ENCODE results near the gene PTPN9.
"Not testable (repeated sequence)": the region's sequence is repeated elsewhere in the genome, so short reads cannot be mapped to it uniquely, and the experiment has no call there.

Gene PTPN9

GRCh38 chr15:75561888-75562287, 17.2 kb downstream of the PTPN9 start:
- TF ChIP-seq ZNF565 (CRISPR knock-in tag; conservative IDR thresholded peaks at IDR 0.05; ENCODE audit: low read depth) (no peak), RARB (CRISPR knock-in tag; IDR thresholded peaks at IDR 0.05) (no peak), CSDC2 (CRISPR knock-in tag; IDR thresholded peaks at IDR 0.05) (no peak), ARNTL (CRISPR knock-in tag; IDR thresholded peaks at IDR 0.05; ENCODE audit: borderline replicate concordance, low read depth) (no peak), ZNF8 (CRISPR knock-in tag; IDR thresholded peaks at IDR 0.05) (no peak), TCF4 (CRISPR knock-in tag; IDR thresholded peaks at IDR 0.05; ENCODE audit: borderline replicate concordance) (no peak), POU6F1 (CRISPR knock-in tag; IDR thresholded peaks at IDR 0.05; ENCODE audit: borderline replicate concordance, low read depth) (no peak), SNAI2 (CRISPR knock-in tag; IDR thresholded peaks at IDR 0.05) (no peak), ZNF70 (CRISPR knock-in tag; IDR thresholded peaks at IDR 0.05) (no peak), ISL1 (CRISPR knock-in tag; IDR thresholded peaks at IDR 0.05) (no peak), CREB5 (CRISPR knock-in tag; IDR thresholded peaks at IDR 0.05; ENCODE audit: low read depth) (no peak), CSRNP3 (CRISPR knock-in tag; IDR thresholded peaks at IDR 0.05) (no peak), PPARA (CRISPR knock-in tag; IDR thresholded peaks at IDR 0.05; ENCODE audit: borderline replicate concordance) (no peak), GLIS3 (CRISPR knock-in tag; IDR thresholded peaks at IDR 0.05) (no peak), ZFP30 (CRISPR knock-in tag; IDR thresholded peaks at IDR 0.05) (no peak)

GRCh38 chr15:75559360-75559759, 19.8 kb downstream of the PTPN9 start:
- ATAC-seq = not testable (repeated sequence)

More at GRCh38 chr15:75561888-75562287, 17.2 kb downstream of the PTPN9 start:
- ATAC-seq = no peak

- not testable (repeated sequence) for ATAC-seq
Measured at GRCh38 chr15:75558955-75559354, 20.2 kb downstream of the PTPN9 start.

DNA sequence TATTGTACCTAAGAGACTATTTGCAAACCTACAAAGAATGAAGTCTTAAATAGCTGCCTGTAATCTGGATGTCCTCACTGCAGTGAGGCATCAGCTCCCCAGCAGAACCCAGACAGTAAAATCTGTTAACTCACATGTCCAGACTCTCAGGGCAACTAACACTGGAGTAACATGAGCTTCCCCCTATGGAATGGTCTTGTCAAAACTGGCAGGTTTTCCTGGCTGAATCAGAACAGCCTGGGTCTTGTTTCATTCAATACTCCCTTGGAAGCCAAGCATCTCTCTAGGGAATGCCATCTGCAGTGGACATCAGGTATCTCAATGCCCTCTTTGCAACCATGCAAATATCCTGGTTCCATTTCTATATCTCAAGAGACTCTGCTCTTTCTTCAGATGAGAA, 24.4 kb downstream of the PTPN9 start:
- peak; percentile 96 for ATAC-seq
- TF ChIP-seq SNAI2 (CRISPR knock-in tag; IDR thresholded peaks at IDR 0.05) (no peak), ZNF8 (CRISPR knock-in tag; IDR thresholded peaks at IDR 0.05) (no peak), CSRNP3 (CRISPR knock-in tag; IDR thresholded peaks at IDR 0.05) (no peak), TCF4 (CRISPR knock-in tag; IDR thresholded peaks at IDR 0.05; ENCODE audit: borderline replicate concordance) (no peak)

GRCh38 chr15:75553659-75554058, 25.5 kb downstream of the PTPN9 start:
- no peak for ATAC-seq
- TF ChIP-seq OSR1 (CRISPR knock-in tag; IDR thresholded peaks at IDR 0.05) (no peak), BACH2 (CRISPR knock-in tag; IDR thresholded peaks at IDR 0.05; ENCODE audit: borderline replicate concordance) (no peak), SNAI2 (CRISPR knock-in tag; IDR thresholded peaks at IDR 0.05) (no peak), RARB (CRISPR knock-in tag; IDR thresholded peaks at IDR 0.05) (no peak), ISL1 (CRISPR knock-in tag; IDR thresholded peaks at IDR 0.05) (no peak), ARNTL (CRISPR knock-in tag; IDR thresholded peaks at IDR 0.05; ENCODE audit: borderline replicate concordance, low read depth) (no peak), ZNF70 (CRISPR knock-in tag; IDR thresholded peaks at IDR 0.05) (no peak), POU6F1 (CRISPR knock-in tag; IDR thresholded peaks at IDR 0.05; ENCODE audit: borderline replicate concordance, low read depth) (no peak), ZNF8 (CRISPR knock-in tag; IDR thresholded peaks at IDR 0.05) (no peak), ESRRG (CRISPR knock-in tag; IDR thresholded peaks at IDR 0.05) (no peak), CREB5 (CRISPR knock-in tag; IDR thresholded peaks at IDR 0.05; ENCODE audit: low read depth) (no peak), ZNF565 (CRISPR knock-in tag; conservative IDR thresholded peaks at IDR 0.05; ENCODE audit: low read depth) (no peak)
- TF ChIP-seq, protein P1, sequence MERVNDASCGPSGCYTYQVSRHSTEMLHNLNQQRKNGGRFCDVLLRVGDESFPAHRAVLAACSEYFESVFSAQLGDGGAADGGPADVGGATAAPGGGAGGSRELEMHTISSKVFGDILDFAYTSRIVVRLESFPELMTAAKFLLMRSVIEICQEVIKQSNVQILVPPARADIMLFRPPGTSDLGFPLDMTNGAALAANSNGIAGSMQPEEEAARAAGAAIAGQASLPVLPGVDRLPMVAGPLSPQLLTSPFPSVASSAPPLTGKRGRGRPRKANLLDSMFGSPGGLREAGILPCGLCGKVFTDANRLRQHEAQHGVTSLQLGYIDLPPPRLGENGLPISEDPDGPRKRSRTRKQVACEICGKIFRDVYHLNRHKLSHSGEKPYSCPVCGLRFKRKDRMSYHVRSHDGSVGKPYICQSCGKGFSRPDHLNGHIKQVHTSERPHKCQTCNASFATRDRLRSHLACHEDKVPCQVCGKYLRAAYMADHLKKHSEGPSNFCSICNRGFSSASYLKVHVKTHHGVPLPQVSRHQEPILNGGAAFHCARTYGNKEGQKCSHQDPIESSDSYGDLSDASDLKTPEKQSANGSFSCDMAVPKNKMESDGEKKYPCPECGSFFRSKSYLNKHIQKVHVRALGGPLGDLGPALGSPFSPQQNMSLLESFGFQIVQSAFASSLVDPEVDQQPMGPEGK (CRISPR knock-in tag; IDR thresholded peaks at IDR 0.05; ENCODE audit: borderline replicate concordance) = no peak

Data from SK-N-SH treated with all-trans-retinoic acid at 6 μM for 48 hours (cell line).